HG03196 (cell line): ENCODE measurements around the gene RELT.

ENCODE experiments used
- ATAC-seq: cut with Tn5 transposase; IDR thresholded peaks from one replicate; pipeline ENCODE4 v1.9.1; 2021; ENCODE audit not compliant: unreplicated experiment

The RELT gene

DNA sequence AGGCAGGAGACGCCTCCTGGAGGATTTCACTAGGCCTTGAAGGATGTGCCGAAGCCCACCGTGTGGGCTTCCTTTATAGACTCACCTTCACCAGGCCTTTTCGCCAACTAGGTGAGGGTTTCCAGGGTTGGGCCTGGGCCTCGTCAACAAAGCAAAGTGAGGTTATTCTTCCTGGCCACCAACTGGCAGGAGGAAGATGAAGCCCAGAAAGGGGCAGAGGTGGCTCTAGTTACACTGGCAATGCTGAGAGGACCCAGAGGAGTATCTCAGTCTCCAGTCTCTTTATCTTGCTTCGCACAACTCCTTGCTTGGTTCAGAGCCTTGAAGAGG lies 404 bp upstream of the RELT start:
- no peak for ATAC-seq

DNA sequence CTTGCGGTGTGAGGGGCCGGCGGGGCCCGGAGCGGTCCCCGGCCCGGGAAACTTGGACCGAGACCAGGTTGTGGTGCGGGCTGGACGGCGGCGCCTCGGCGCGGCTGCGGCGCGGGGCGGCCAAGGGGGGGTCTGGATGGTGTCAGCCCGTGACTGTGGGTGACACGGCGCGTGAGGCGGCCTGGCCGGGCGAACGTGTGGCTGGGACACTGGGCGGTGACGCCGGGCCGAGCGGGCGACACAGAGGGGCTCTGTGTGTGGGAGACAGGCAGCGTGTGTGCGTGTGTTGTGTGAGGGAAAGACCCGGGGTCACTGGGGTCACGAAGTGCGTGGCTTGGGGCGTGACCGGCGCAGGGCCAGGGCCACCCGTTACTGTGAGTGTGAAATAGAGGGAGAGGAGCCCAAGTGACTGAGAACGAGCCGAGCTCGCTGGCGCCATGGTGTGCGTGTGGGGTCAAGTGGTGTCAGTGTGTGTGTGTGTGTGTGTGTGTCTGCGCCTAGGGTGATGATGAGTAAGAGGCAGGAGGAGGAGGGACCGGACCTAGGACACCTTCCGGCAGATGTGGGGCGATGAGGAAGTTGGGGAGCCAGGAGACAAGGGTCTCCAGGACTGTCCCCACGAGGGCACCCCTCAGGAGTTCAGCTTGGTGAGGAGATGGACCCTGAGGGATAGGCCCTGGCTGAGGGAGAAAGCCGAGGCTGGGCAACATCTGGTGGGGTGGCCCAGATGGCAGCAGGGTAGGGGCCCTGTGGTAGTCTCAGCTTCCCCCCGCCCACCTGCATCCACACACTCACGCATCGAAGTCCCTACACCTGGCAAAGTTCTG lies 817 bp downstream of the RELT start:
- ATAC-seq, result peak; percentile 15

DNA sequence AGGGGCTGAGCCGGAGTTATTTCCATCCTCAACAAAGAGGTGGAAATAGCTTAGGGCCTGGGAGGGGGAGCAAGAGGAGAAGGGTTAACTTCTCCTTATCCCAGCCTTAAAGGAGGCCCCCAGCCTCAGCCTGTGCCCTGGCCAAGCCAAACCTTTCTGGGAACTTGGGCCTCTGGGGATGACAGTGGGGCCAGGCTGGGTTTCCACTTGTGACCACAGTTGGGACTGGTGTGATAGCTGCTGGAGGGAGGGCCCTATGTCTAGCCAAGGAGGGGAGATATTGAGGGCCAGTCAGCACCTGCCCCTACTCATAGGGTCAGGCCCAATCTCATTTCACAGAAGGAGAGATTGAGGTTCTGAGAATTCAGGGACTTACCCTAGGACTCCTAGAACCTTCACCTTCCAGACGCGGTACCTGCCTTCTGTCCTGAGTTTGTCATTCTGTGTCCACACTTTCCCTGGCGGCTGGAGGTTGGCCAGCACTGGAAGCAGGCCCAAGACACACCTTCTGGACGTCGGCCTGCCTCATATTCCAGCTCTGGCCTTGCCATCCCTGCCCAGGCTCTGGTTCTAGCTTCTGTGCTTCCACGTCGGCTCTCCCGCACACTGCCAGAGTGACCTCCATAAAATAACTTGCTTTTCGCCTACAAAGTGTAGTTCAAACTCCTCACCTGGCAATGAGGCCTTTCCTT lies 3.1 kb downstream of the RELT start:
- ATAC-seq, result no peak

DNA sequence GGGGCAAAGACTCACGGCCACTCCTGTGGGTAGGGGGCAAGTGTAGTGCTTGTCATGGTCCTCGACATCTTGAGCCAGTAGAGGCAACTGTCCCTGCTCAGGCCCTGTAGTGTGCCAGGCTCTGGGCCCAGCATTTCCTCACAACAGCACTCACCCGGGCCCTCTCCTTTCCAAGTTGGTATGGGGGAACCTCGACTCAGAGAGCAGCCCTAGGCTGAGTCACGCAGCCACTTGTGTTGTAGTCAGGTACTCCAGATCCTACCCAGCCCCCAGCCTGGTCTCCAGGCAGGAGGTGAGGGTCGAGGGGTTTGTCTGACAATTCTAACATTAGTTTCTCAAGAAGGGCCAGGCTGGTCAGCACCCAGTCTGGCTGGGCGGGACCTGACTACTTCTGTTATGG lies 4.1 kb downstream of the RELT start:
- no peak for ATAC-seq

DNA sequence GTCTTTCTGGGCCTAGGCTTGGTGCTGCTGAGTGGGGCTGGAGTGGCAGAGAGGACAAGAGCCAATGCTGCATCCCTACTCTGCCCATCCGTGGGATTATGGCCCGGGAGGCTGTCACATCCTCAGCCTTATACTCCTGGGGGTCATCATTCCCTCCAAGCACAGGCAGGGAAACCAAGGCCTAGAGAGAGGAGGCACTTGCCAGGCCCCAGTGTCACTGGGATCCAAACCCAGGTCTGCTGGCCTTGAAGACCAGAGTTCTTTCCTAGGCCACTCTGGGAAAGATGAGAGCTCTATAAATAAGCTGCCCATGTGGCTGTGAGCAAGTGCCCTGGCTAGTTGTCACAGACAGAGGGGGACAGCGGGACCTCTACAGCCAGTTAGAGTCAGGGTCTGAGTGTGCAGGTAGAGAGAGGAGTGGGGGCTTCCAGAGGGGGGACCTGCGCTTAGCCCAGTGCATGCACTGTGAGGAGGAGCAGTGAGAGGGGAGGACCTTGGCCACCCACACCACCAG lies 4.8 kb downstream of the RELT start:
- no peak for ATAC-seq

DNA sequence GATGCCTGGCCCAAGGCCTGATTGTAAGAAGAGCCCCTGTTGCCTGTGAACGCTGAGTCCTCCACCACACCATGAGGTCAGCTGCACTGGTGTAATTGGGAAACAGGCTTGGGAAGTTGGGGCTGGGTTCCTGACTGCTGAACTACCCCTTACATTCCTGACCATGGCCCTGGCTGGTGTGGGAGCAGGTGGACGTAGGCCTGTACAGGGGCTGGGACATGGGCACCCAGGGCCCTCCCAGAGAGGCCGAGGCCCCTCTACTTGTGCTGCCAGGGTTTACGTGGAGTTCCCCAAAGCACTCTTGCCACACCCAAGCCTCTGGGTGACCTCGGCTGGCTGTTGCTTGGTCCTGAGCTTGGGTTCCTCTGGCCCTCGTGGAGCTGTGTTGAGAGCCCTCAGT lies 5.4 kb downstream of the RELT start:
- ATAC-seq, result no peak

DNA sequence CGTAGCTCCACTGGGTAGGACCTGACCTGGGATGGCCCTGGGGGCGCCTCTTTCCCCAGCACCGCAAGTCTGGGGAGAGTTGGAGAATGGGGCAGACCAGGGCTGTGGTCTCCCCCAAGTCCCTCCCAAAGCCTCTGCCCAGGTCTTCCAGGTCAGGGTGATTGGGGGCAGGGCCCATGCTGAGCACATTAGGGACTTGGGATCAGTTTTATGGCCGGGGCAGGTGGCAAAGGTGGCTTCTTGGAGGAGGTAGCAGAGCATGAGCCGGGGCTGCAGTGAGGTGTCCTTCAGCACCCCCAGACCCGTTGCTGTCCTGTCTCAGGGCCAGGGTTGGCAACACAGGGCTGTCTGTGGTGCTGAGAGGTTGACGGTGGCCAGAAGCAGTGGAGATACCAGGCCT lies 6.0 kb downstream of the RELT start:
- ATAC-seq, result no peak

DNA sequence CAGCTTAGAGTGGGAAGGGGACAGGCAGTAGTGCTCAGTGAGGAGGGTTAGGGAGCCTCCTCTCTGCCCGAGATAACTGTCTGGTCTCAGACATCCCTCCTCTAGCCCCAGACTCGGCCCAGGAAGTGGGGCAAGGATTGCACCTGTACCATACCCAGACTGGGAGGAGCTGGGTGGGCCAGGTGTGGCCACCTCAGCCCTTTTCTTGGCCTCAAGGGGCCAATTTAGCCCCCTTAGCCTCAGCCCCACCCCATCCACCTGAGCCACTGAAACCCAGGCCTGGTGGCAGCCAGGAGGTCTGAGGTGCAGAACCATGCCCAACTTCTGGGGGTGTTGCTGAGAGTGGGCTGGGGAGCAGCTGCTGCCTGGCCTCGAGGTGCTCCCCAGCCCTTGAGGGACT lies 6.5 kb downstream of the RELT start:
- no peak for ATAC-seq

DNA sequence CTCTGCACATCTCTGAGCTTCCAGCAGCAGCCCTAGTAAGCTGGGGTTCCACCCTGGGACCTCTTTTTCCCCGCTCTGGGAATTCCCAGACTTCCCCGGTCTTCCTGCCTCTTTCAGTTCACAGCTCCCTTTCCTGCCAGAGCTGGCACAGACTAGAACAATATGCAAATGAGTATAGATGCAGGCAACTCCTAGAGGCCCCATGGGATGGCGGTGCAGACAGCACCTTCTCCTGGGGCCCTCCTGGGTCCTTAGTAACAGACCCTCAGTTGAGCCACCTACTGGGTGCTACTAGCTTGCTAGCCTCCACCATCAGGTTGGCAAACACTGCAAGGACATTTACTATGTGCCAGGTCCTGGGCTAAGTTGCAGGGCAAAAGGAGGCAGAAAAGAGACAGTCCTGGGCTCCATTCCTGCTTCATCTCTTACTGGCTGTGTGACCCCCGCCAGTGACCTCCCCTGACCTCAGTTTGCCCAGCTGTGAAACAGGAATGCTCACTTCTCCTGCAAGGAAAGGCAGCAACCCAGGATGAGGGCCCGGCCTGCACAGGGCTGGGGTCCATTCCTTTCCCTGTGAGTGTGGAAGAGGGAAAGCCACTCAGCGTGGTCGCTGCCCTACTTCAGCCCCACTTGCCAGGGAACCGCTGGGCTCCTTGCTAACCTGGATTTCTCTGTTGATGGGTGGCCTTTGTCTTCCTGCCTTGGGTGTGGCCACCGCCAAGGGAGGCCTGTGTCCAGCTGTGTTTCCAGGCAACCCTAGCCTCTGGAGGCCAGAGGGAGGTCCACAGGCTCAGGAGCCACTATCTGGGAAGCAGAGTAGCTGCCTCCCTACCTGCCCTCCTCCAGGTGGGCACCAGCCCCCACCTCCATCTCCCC lies 7.3 kb downstream of the RELT start:
- ATAC-seq, result no peak

DNA sequence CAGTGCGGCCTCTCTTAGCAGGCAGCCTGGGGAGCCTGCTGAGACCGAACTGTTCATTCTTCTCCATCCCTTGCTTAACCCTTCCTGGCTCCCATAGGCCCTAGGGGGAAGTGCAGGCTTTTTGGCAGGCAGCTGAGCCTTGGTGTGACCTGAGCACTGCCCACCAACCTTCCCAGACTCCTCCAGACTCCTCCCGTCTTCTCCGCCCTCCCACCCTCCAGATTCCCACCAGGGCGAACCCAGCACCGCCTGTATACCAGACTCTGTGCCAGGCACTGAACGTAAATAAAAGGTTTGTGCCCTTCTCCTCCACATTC lies 7.9 kb downstream of the RELT start:
- ATAC-seq, result no peak

DNA sequence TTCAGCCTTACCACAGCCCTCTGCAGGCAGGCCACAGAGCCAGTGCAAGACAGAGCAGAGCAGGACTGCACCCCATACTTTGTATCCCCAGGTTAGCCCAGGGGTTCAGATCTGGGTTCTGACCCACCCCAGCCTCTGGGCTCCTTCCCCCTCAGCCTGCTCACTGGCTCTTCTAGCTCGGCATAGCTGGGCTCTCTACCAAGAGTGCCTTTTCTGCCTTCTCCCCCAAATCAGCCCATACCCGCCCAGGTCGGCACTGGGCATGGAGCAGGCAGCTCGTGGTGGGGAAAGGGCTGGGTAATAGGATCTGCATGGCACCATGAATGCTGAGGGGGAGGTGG lies 8.3 kb downstream of the RELT start:
- ATAC-seq, result no peak

DNA sequence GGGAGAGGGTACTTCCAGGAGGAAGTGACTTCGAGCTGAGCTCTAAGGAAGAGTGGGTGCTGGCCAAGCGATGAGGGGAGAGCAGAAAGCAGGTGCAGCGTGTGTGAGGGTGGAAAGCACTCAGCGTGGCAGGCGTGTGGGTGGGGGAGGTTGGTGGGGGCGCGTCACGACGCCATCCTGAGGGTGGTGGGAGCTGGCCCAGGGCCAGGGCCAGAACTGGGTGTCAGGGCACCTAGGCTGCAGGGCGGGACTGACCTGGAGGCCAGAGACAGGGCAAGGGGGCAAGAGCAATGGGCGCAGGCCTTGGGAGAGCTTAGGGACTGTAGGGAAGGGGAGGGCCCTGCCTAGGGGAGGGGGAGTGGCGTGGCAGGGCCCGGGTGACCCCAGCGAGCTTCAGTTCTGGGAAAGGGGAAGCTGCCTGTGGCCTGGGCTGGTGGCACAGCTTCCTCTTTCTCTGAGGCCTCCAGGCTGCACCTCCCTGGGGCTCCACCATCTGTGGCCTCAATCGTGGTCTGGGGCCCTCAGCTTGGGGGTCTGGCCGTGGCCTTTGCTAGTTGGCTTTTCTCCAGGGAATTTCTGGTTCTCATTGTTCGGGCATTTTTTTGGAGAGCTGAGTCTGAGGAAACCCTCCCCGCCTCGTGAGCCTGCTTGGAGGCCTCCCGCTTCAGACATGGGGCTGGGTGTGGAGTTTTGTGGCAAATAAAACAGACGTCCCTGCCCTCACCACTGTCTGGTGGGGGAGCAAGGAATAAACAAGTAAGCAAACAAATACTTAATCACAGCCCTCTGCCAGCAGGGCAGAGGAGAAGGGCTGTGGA lies 8.9 kb downstream of the RELT start:
- peak; percentile 41 for ATAC-seq

DNA sequence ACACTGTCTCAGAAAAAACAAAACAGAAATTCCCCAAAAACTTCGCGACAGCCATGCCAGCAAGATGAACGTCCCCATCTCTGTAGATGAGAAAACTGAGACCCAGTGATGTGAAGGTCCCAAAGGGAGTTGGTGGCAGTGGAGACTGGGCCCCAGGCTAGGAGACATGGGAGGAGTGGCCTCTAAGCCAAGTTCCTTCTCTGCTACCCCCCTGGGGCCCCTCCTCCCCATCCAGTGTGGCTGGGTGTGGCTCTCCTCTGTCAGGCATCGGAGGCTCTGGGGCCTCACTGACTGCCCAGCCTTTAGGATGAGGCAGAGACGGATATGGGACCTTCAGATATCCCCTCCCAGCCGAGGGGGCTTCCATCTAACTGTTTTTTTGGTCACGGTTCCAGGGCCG lies 9.8 kb downstream of the RELT start:
- no peak for ATAC-seq

DNA sequence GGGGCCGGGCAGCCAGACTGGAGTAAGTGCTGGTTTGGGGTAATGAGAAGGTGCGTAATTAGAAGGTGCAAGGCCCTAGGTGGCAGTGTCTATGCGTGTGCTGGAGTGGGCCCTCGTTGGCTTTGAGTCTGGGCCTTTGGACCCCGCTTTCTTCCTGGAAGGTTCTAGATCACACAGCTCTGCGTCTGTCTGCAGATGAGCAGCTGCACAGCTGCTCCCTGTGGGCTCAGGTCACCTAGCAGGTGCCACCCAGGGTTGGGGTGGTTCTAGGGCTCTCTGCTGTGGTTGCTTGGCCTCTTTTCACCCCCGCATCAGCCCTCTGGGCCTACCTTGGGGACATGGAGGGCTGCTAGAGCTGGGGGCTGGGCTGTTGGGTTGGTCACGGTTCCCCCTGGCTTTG lies 10.3 kb downstream of the RELT start:
- ATAC-seq, result no peak

DNA sequence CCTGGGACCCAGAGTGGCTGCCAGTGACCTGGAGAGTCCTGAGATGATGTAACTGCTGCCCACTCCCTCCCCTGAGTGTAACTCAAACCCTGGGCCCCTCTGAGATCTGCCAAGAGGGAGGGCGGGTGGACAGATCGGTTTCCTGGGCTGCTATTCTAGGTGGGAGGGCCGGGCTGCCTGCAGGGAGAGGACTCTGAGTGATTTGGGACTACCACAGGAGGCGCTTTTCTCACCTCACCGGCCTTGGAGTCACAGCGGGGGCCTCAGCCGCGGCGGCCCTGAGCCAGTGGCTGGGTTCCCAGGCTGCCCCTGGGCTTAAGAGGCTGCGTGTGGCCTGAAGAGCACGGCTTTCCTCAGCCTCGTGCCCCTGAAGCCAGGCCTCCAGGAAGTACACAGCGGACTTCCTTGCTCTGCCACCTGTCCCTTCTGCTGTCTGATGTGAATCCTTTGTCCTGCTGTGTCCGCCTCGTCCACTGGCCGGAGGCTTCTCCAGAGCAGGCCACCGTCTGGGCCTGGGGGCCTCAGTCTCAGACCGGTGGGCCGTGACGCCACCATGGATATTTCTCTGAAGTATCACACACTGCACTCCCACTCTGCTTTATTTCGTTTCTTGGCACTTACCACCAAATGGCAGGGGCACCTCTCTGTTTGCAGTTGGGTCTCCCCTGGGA lies 11.5 kb downstream of the RELT start:
- ATAC-seq, result no peak

DNA sequence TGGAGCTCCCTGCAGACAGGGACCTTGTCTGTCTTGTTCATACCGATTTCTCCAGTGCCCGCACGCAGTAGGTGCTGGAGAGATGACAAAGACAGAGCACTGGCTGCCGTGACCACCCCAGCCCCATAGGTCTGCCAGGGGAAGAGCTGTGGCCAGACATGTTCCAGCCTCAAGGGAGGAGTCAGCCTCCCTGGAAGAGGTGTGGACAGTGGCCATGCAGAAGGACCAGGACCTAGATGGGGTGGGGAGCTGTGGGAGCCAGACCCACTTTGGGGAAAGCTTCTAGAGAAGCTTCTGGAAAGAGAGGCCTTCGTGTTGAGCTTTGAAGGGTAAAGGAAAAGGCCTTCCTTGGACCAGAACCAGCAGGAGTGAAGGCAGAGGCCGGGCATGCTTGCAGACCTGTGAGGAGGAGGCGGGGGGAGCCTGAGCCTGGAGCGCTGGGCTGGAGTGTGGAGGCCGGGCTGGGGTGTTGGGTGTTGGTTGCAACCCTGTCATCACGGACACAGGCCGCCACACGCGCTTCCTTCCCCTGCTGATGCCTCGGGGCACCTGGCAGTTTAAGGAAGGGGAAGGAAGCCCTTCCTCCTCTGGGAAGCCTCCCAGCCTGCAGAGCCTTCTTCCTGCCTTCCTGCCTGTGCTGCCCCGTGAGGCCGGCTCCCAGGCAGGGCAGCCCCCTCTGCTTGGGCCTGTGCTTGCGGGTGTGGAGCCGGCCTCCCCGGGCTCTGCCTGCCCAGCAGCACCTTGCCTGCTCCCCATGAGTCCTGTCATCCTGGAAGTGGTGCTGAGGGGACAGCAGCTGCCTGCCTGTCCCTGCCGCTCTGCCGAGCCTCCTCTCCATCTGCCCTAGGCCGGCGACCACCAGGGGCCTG lies 12.3 kb downstream of the RELT start:
- no peak for ATAC-seq

DNA sequence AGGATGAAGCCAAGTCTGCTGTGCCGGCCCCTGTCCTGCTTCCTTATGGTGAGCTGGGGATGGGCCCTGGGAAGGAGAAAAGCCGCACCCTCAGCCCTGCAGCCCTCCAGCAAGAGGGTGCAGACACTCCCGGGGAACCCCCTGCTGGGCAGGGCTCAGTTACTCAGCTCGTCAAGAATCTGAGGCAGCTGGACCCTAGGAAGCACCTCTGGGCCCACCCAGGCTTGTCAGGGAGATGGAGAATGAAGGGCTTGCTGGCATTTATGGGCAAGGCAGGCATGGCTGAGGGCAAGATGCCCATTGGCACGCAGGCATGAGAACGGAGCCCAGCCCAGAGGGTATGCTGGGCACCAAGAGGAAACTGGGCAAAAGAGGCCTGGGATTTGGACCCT lies 12.9 kb downstream of the RELT start:
- no peak for ATAC-seq

DNA sequence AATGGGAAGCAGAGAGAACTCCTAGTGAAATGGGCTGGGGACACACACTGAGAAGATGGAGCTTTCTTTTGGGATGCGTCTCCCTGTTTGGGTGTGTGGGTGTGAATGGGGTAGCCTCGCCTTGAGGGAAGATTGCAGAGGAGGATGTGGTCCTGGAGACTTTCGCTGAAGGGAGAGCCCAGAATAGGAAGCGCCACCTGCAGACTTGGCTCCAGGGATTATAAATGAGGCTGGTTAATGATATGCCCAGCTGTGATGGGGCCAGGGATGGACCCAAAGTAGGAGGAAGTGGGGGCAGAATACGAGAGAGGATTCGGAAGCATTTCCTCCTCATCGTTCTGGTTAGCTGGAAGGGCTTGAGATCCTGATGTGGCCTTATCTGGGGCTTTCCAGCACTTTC lies 13.7 kb downstream of the RELT start:
- ATAC-seq, result no peak
